Right lobe of liver (tissue), 4 donors: ENCODE measurements around the gene TSPOAP1.

Experiments
- POLR2A ChIP-seq: fragments of 450-650 bp; IDR thresholded peaks from one replicate; pipeline ENCODE4 v1.6.1; 2017; ENCODE audit warnings: antibody characterized with exemption, mild to moderate bottlenecking
- TF ChIP-seq, protein P1 (sequence below), 4 donors: fragments of 200-600 bp in 3 of 4; fragments of 450-650 bp in 1 of 4; IDR thresholded peaks; one replicate each; pipeline versions ENCODE4 v1.5.1 to v1.8.0; 2016 to 2022; ENCODE audit warnings: antibody characterized with exemption in 4 of 4, mild to moderate bottlenecking in 2 of 4
- donor health status: DM: no; HTN: no; CAD: no.
- donor health status: DM: no; HTN: no; CAD: no.
- donor health status: DM: no; HTN: yes; CAD: no.

GRCh38 chr17:58263773-58264172 lies 64.8 kb downstream of the TSPOAP1 start:
- TF ChIP-seq, protein P1, sequence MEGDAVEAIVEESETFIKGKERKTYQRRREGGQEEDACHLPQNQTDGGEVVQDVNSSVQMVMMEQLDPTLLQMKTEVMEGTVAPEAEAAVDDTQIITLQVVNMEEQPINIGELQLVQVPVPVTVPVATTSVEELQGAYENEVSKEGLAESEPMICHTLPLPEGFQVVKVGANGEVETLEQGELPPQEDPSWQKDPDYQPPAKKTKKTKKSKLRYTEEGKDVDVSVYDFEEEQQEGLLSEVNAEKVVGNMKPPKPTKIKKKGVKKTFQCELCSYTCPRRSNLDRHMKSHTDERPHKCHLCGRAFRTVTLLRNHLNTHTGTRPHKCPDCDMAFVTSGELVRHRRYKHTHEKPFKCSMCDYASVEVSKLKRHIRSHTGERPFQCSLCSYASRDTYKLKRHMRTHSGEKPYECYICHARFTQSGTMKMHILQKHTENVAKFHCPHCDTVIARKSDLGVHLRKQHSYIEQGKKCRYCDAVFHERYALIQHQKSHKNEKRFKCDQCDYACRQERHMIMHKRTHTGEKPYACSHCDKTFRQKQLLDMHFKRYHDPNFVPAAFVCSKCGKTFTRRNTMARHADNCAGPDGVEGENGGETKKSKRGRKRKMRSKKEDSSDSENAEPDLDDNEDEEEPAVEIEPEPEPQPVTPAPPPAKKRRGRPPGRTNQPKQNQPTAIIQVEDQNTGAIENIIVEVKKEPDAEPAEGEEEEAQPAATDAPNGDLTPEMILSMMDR (IDR thresholded peaks at IDR 0.05), result no peak
- no peak for TF ChIP-seq POLR2A
